SU-DHL-6 (cell line): ENCODE measurements around the gene SLC29A2.

Source experiments
- EZH2phosphoT487 ChIP-seq: fragments of 200-600 bp; sonication (generic), shearing (Covaris generic); conservative IDR thresholded peaks from 2 replicates; pipeline ENCODE4 v1.6.1; 2018; ENCODE audit warnings: mild to moderate bottlenecking, antibody characterized with exemption, low read length, moderate library complexity, mixed read lengths
- TF ChIP-seq, protein P1 (sequence below): fragments of 200-600 bp; sonication (generic); IDR thresholded peaks from one replicate; pipeline ENCODE4 v1.5.1; 2017; ENCODE audit warnings: antibody characterized with exemption, mild to moderate bottlenecking, low read length, moderate library complexity; ENCODE audit not compliant: insufficient read depth, poor library complexity, severe bottlenecking

DNA sequence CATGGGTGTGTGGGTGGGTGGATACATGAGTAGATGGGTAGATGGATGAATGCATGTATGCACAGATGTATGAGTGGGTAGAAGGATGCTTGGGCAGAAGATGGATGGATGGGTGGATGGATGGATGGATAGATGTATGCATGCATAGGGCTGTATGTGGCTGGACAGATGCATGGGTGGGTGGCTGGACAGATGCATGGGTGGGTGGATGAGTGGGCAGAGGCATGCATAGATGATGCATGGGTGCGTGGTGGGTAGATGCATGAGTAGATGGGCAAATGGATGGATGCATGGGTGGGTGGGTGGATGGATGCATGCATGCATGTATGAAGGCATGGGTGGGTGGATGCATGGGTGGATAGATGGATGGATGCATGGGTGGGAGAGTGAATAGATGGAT lies 47.9 kb downstream of the SLC29A2 start:
- no peak for TF ChIP-seq EZH2phosphoT487
- TF ChIP-seq, protein P1, sequence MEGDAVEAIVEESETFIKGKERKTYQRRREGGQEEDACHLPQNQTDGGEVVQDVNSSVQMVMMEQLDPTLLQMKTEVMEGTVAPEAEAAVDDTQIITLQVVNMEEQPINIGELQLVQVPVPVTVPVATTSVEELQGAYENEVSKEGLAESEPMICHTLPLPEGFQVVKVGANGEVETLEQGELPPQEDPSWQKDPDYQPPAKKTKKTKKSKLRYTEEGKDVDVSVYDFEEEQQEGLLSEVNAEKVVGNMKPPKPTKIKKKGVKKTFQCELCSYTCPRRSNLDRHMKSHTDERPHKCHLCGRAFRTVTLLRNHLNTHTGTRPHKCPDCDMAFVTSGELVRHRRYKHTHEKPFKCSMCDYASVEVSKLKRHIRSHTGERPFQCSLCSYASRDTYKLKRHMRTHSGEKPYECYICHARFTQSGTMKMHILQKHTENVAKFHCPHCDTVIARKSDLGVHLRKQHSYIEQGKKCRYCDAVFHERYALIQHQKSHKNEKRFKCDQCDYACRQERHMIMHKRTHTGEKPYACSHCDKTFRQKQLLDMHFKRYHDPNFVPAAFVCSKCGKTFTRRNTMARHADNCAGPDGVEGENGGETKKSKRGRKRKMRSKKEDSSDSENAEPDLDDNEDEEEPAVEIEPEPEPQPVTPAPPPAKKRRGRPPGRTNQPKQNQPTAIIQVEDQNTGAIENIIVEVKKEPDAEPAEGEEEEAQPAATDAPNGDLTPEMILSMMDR = no peak
